WTC11 (cell line): ENCODE data around the gene ZDHHC14. TPM values are rescaled to one million over a fixed set of nuclear protein-coding genes. Genes with fewer than 3 reads are reported as not detected.

Experiments
- ATAC-seq: fragments of 200-7000 bp; cut with Tn5 transposase; 2 replicates; pipeline ENCODE4 v1.10.0; 2021; ENCODE audit warnings: mild to moderate bottlenecking, moderate library complexity
- CTCF ChIA-PET: fragments of 300-600 bp; sonication (Branson Sonifier 250); formaldehyde crosslinking; loops from one replicate; lab custom pipeline; 2021; ENCODE audit warnings: antibody characterized with exemption; lab: Charles Lee
- POLR2A ChIA-PET: fragments of 350-600 bp; sonication (Branson Sonifier 250); formaldehyde crosslinking; loops from one replicate; lab custom pipeline; 2021; ENCODE audit warnings: antibody characterized with exemption; lab: Charles Lee
- DNase-seq: peaks from one replicate; pipeline ENCODE4 v3.0.0; 2021; ENCODE audit warnings: low spot score
- H3K27ac Mint-ChIP-seq: 2 replicates; pipeline ENCODE4 v1.8.0; 2021; ENCODE audit warnings: mixed read lengths
- H3K27me3 Mint-ChIP-seq: 2 replicates; pipeline ENCODE4 v1.8.0; 2021; ENCODE audit warnings: low read depth, mild to moderate bottlenecking, moderate library complexity, mixed read lengths
- H3K36me3 Mint-ChIP-seq: 2 replicates; pipeline ENCODE4 v1.8.0; 2021; ENCODE audit warnings: mixed read lengths
- H3K4me1 Mint-ChIP-seq: 2 replicates; pipeline ENCODE4 v1.8.0; 2022; ENCODE audit warnings: mixed read lengths
- H3K4me3 Mint-ChIP-seq: 2 replicates; pipeline ENCODE4 v1.8.0; 2021; ENCODE audit warnings: mild to moderate bottlenecking, moderate library complexity, mixed read lengths
- H3K9me3 Mint-ChIP-seq: 2 replicates; pipeline ENCODE4 v1.8.0; 2021; ENCODE audit warnings: mixed read lengths
- ATF1 ChIP-seq: sonication (generic); formaldehyde crosslinking; IDR thresholded peaks from 2 replicates; pipeline ENCODE4 v1.8.1; 2023; ENCODE audit warnings: mild to moderate bottlenecking, moderate library complexity, missing genetic modification reagents
- MXD4 ChIP-seq: fragments of 250-450 bp; sonication (Bioruptor Pico); IDR thresholded peaks from 2 replicates; pipeline ENCODE4 v1.8.0; 2021; ENCODE audit warnings: mild to moderate bottlenecking, moderate library complexity, borderline replicate concordance
- NFE2L1 ChIP-seq: sonication (generic); formaldehyde crosslinking; IDR thresholded peaks from 2 replicates; pipeline ENCODE4 v1.8.1; 2023; ENCODE audit warnings: missing genetic modification reagents
- NFYB ChIP-seq: sonication (generic); formaldehyde crosslinking; conservative IDR thresholded peaks from 2 replicates; pipeline ENCODE4 v1.8.0; 2022; ENCODE audit warnings: low read depth, missing genetic modification reagents
- NR2C2 ChIP-seq: sonication (generic); formaldehyde crosslinking; IDR thresholded peaks from 2 replicates; pipeline ENCODE4 v1.8.0; 2022; ENCODE audit warnings: mild to moderate bottlenecking, missing genetic modification reagents
- NR3C1 ChIP-seq: sonication (generic); formaldehyde crosslinking; conservative IDR thresholded peaks from 2 replicates; pipeline ENCODE4 v1.8.1; 2023; ENCODE audit warnings: low read depth, mild to moderate bottlenecking, missing genetic modification reagents
- OVOL2 ChIP-seq: fragments of 250-450 bp; sonication (Bioruptor Pico); IDR thresholded peaks from 2 replicates; pipeline ENCODE4 v1.9.0; 2021; ENCODE audit warnings: mild to moderate bottlenecking, borderline replicate concordance
- SMAD3 ChIP-seq: sonication (generic); formaldehyde crosslinking; IDR thresholded peaks from 2 replicates; pipeline ENCODE4 v1.8.0; 2022; ENCODE audit warnings: missing genetic modification reagents, mild to moderate bottlenecking, borderline replicate concordance
- ZNF232 ChIP-seq: sonication (generic); formaldehyde crosslinking; IDR thresholded peaks from 2 replicates; pipeline ENCODE4 v1.8.0; 2022; ENCODE audit warnings: mild to moderate bottlenecking, missing genetic modification reagents
- total RNA-seq: library from RNA; stranded (reverse); gene quantifications from 3 replicates; pipeline ENCODE4 v1.2.3, GENCODE V29; 2021
- TF ChIP-seq, protein P1 (sequence below): sonication (generic); formaldehyde crosslinking; IDR thresholded peaks from 2 replicates; pipeline ENCODE4 v1.8.0; 2023; ENCODE audit warnings: missing genetic modification reagents
- TF ChIP-seq, protein P2 (sequence below): sonication (generic); formaldehyde crosslinking; IDR thresholded peaks from 2 replicates; pipeline ENCODE4 v1.8.1; 2023; ENCODE audit warnings: mild to moderate bottlenecking, missing genetic modification reagents
- TF ChIP-seq, protein P3 (sequence below): sonication (generic); formaldehyde crosslinking; IDR thresholded peaks from 2 replicates; pipeline ENCODE4 v1.8.1; 2023; ENCODE audit warnings: mild to moderate bottlenecking, moderate library complexity, missing genetic modification reagents
- TF ChIP-seq, protein P4 (sequence below): fragments of 250-450 bp; sonication (Bioruptor Pico); IDR thresholded peaks from 2 replicates; pipeline ENCODE4 v1.8.0; 2021; ENCODE audit warnings: mild to moderate bottlenecking
- TF ChIP-seq, protein P5 (sequence below): sonication (generic); formaldehyde crosslinking; IDR thresholded peaks from 2 replicates; pipeline ENCODE4 v1.8.1; 2023; ENCODE audit warnings: mild to moderate bottlenecking, missing genetic modification reagents, moderate library complexity
- TF ChIP-seq, protein P6 (sequence below): fragments of 250-450 bp; sonication (Bioruptor Pico); IDR thresholded peaks from 2 replicates; pipeline ENCODE4 v1.9.0; 2021; ENCODE audit warnings: mild to moderate bottlenecking
- TF ChIP-seq, protein P7 (sequence below): sonication (generic); formaldehyde crosslinking; IDR thresholded peaks from 2 replicates; pipeline ENCODE4 v1.8.1; 2022; ENCODE audit warnings: mild to moderate bottlenecking, moderate library complexity, missing genetic modification reagents

ZDHHC14 gene
- total RNA-seq, 1 experiment from 2014 or later = 6.6 TPM

DNA sequence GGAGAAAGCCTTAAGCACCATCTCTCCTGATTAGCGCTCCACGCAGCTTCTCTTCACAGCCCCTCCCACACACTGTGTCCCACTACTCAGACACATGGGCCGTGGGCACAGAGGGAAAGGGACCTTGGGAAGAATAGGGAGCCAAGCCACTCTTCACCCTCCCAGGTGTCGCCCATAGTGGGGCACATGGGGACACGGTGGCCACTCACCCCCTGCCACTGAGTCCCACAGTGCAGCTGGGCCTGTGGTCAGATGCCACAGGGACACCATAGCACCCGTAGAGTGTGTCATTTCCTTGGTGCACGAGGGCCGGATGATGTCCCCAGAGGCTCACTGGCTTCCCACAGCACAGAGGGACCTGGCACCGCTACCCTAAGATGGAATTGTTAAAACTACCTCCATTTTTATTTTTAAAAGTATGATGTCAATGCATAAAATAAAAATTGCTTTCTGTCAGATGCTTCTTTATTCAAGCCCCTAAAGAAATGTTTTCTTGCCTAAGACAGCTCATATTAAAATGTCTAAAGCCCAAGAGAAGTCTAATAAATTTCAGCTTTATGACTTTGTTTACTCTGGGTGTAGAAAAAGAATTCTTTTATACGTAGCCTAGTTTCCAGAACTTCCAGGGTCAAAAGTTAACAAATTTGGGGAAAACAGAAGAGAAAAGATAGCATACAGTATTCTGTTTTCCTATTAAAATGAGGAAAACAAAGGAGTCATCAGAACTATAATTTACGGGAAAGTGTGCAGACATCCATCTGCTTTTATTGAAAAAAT is 251.0 kb downstream of the ZDHHC14 start (continued):
- TF ChIP-seq, protein P1, sequence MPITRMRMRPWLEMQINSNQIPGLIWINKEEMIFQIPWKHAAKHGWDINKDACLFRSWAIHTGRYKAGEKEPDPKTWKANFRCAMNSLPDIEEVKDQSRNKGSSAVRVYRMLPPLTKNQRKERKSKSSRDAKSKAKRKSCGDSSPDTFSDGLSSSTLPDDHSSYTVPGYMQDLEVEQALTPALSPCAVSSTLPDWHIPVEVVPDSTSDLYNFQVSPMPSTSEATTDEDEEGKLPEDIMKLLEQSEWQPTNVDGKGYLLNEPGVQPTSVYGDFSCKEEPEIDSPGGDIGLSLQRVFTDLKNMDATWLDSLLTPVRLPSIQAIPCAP (CRISPR knock-in tag) = no peak
- TF ChIP-seq ZNF232 (no peak), NR3C1 (no peak), MXD4 (CRISPR knock-in tag) (no peak), SMAD3 (CRISPR knock-in tag) (no peak), ATF1 (CRISPR knock-in tag) (no peak), NR2C2 (CRISPR knock-in tag) (no peak)
- TF ChIP-seq, protein P2, sequence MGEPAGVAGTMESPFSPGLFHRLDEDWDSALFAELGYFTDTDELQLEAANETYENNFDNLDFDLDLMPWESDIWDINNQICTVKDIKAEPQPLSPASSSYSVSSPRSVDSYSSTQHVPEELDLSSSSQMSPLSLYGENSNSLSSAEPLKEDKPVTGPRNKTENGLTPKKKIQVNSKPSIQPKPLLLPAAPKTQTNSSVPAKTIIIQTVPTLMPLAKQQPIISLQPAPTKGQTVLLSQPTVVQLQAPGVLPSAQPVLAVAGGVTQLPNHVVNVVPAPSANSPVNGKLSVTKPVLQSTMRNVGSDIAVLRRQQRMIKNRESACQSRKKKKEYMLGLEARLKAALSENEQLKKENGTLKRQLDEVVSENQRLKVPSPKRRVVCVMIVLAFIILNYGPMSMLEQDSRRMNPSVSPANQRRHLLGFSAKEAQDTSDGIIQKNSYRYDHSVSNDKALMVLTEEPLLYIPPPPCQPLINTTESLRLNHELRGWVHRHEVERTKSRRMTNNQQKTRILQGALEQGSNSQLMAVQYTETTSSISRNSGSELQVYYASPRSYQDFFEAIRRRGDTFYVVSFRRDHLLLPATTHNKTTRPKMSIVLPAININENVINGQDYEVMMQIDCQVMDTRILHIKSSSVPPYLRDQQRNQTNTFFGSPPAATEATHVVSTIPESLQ = no peak
- TF ChIP-seq, protein P3, sequence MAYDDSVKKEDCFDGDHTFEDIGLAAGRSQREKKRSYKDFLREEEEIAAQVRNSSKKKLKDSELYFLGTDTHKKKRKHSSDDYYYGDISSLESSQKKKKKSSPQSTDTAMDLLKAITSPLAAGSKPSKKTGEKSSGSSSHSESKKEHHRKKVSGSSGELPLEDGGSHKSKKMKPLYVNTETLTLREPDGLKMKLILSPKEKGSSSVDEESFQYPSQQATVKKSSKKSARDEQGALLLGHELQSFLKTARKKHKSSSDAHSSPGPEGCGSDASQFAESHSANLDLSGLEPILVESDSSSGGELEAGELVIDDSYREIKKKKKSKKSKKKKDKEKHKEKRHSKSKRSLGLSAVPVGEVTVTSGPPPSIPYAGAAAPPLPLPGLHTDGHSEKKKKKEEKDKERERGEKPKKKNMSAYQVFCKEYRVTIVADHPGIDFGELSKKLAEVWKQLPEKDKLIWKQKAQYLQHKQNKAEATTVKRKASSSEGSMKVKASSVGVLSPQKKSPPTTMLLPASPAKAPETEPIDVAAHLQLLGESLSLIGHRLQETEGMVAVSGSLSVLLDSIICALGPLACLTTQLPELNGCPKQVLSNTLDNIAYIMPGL = no peak
- TF ChIP-seq, protein P4, sequence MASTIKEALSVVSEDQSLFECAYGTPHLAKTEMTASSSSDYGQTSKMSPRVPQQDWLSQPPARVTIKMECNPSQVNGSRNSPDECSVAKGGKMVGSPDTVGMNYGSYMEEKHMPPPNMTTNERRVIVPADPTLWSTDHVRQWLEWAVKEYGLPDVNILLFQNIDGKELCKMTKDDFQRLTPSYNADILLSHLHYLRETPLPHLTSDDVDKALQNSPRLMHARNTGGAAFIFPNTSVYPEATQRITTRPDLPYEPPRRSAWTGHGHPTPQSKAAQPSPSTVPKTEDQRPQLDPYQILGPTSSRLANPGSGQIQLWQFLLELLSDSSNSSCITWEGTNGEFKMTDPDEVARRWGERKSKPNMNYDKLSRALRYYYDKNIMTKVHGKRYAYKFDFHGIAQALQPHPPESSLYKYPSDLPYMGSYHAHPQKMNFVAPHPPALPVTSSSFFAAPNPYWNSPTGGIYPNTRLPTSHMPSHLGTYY (CRISPR knock-in tag) = no peak
- TF ChIP-seq, protein P5, sequence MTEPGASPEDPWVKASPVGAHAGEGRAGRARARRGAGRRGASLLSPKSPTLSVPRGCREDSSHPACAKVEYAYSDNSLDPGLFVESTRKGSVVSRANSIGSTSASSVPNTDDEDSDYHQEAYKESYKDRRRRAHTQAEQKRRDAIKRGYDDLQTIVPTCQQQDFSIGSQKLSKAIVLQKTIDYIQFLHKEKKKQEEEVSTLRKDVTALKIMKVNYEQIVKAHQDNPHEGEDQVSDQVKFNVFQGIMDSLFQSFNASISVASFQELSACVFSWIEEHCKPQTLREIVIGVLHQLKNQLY (CRISPR knock-in tag) = no peak
- TF ChIP-seq, protein P6, sequence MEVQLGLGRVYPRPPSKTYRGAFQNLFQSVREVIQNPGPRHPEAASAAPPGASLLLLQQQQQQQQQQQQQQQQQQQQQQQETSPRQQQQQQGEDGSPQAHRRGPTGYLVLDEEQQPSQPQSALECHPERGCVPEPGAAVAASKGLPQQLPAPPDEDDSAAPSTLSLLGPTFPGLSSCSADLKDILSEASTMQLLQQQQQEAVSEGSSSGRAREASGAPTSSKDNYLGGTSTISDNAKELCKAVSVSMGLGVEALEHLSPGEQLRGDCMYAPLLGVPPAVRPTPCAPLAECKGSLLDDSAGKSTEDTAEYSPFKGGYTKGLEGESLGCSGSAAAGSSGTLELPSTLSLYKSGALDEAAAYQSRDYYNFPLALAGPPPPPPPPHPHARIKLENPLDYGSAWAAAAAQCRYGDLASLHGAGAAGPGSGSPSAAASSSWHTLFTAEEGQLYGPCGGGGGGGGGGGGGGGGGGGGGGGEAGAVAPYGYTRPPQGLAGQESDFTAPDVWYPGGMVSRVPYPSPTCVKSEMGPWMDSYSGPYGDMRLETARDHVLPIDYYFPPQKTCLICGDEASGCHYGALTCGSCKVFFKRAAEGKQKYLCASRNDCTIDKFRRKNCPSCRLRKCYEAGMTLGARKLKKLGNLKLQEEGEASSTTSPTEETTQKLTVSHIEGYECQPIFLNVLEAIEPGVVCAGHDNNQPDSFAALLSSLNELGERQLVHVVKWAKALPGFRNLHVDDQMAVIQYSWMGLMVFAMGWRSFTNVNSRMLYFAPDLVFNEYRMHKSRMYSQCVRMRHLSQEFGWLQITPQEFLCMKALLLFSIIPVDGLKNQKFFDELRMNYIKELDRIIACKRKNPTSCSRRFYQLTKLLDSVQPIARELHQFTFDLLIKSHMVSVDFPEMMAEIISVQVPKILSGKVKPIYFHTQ = no peak

DNA sequence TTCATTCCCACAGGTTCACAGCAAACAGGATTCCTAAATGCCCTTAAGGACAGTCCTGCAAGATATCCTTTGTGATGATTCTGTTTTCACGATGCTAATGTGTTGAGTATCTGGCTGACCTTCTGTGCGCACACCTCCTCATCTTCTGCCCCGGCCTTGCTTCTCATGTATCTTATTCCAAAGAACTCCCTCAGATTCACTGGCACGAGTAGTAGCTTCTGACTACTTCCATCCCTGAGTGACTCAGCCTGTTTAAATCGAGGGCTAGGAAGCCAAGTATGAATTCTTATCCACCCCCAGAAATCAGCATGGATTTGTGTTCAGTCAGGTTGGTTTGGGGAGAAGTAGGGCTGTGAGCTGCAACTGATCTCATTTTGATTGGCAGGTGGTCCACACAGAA is 251.8 kb downstream of the ZDHHC14 start:
- ATAC-seq (no peak), DNase-seq (no peak)
- H3K36me3 Mint-ChIP-seq = no peaks in the 10 kb centered on the region
- H3K4me3 Mint-ChIP-seq = no peak overlapping the region
- no peaks in the 10 kb centered on the region for H3K27me3 Mint-ChIP-seq
- peaks cover 26% of the 10 kb centered on the region for H3K4me1 Mint-ChIP-seq
- H3K27ac Mint-ChIP-seq = no peak overlapping the region; the same call in 1 of the 2 replicates
- ChIA-PET POLR2A (no interaction called here), CTCF (no interaction called here)
- TF ChIP-seq OVOL2 (CRISPR knock-in tag) = no peak
- no peak for TF ChIP-seq NFYB (CRISPR knock-in tag)
- TF ChIP-seq NFE2L1 = no peak
- TF ChIP-seq, protein P7, sequence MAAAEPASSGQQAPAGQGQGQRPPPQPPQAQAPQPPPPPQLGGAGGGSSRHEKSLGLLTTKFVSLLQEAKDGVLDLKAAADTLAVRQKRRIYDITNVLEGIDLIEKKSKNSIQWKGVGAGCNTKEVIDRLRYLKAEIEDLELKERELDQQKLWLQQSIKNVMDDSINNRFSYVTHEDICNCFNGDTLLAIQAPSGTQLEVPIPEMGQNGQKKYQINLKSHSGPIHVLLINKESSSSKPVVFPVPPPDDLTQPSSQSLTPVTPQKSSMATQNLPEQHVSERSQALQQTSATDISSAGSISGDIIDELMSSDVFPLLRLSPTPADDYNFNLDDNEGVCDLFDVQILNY (CRISPR knock-in tag) = no peak
- H3K9me3 Mint-ChIP-seq = no peaks in the 10 kb centered on the region
